Measurements from ENCODE around the gene OTUD7B.

DNA sequence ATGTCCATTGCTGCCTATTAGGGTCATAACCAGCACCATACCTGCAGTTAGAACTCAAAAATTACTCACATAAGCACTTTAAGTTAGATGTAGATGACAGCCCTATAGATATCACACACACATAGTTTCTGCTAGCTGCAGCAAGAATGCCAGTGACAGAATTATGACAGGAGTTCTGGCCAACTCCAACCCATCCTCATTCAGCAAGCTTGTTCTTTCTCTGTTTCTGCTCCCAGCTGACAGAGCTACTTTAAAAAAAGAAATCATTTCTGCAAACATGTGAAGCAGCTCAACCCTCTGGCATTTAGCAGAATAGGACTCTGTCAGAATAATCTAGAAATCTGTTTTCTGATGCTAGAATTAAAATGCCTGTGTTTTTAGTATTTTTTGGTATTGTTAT, 23.8 kb upstream of the OTUD7B start:
- TF ChIP-seq, protein P1, sequence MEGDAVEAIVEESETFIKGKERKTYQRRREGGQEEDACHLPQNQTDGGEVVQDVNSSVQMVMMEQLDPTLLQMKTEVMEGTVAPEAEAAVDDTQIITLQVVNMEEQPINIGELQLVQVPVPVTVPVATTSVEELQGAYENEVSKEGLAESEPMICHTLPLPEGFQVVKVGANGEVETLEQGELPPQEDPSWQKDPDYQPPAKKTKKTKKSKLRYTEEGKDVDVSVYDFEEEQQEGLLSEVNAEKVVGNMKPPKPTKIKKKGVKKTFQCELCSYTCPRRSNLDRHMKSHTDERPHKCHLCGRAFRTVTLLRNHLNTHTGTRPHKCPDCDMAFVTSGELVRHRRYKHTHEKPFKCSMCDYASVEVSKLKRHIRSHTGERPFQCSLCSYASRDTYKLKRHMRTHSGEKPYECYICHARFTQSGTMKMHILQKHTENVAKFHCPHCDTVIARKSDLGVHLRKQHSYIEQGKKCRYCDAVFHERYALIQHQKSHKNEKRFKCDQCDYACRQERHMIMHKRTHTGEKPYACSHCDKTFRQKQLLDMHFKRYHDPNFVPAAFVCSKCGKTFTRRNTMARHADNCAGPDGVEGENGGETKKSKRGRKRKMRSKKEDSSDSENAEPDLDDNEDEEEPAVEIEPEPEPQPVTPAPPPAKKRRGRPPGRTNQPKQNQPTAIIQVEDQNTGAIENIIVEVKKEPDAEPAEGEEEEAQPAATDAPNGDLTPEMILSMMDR (IDR thresholded peaks at IDR 0.05), result no peak
- no peak for TF ChIP-seq POLR2A (IDR thresholded peaks at IDR 0.05)
